Vagina (tissue), 2 donors: ENCODE results near the gene AGPS. TPM values are rescaled to one million over a fixed set of nuclear protein-coding genes. Genes with fewer than 3 reads are reported as not detected.

Experiments
- DNase-seq, 2 donors: peaks; one replicate each; pipeline ENCODE4 v3.0.0-alpha.2; 2017; ENCODE audit errors: extremely low spot score in 2 of 2
- H3K27ac ChIP-seq: fragments of 200-600 bp; sonication (generic); one replicate; pipeline ENCODE4 v1.5.1; 2019
- H3K27me3 ChIP-seq: fragments of 200-600 bp; sonication (generic); one replicate; pipeline ENCODE4 v1.5.1; 2019
- H3K36me3 ChIP-seq, 2 donors: fragments of 200-600 bp; sonication (generic); one replicate each; pipeline ENCODE4 v1.5.1; 2017 to 2019
- H3K4me1 ChIP-seq: fragments of 200-600 bp; sonication (generic); one replicate; pipeline ENCODE4 v1.5.1; 2019
- H3K4me3 ChIP-seq, 2 donors: fragments of 200-600 bp; sonication (generic); 1 replicate in 1 of 2; 2 replicates in 1 of 2; pipeline ENCODE4 v1.5.1; 2016 to 2019
- H3K9me3 ChIP-seq: fragments of 200-600 bp; sonication (generic); one replicate; pipeline ENCODE4 v1.5.1; 2019
- CTCF ChIP-seq, 3 experiments: fragments of 450-650 bp in 2 of 3; fragments of 200-600 bp in 1 of 3; sonication (generic) in 1 of 3; IDR thresholded peaks; one replicate each; pipeline ENCODE4 v1.5.1; 2017 to 2019; ENCODE audit warnings: antibody characterized with exemption in 3 of 3, mild to moderate bottlenecking in 2 of 3, moderate library complexity in 2 of 3
- POLR2A ChIP-seq, 2 donors: fragments of 450-650 bp; IDR thresholded peaks; one replicate each; pipeline ENCODE4 v1.6.1; 2017; ENCODE audit warnings: antibody characterized with exemption in 2 of 2, mild to moderate bottlenecking in 2 of 2, moderate library complexity in 2 of 2
- POLR2AphosphoS5 ChIP-seq, 2 donors: sonication (generic); formaldehyde crosslinking; IDR thresholded peaks; one replicate each; pipeline ENCODE4 v1.9.0; 2017; ENCODE audit warnings: antibody characterized with exemption in 2 of 2, mild to moderate bottlenecking in 2 of 2, low read depth in 1 of 2; ENCODE audit not compliant: insufficient read depth in 1 of 2
- intact Hi-C: fragments of 100-400 bp; cut with DNase I; formaldehyde crosslinking; loops from one replicate; pipeline ENCODE4 v1.15.1; 2023
- total RNA-seq: library from RNA; depleted of rRNA; stranded (reverse); fragments of >200 nt; gene quantifications from one replicate; pipeline ENCODE4 v1.2.3, GENCODE V29; 2016

Gene AGPS
- total RNA-seq, 1 donor from 2014 or later, result 27.3 TPM

GRCh38 chr2:177393203-177393755 is 706 bp downstream of the AGPS start:
- intact Hi-C loops, result no loop called here
- Histone ChIP-seq H3K27me3 (no peaks in the 10 kb centered on the region), H3K27ac (peak overlapping the region; percentile 55), H3K4me3 (peak overlapping the region; percentile 62 to 90), H3K9me3 (no peaks in the 10 kb centered on the region), H3K36me3 (no peaks in the 10 kb centered on the region), H3K4me1 (peaks cover 48% of the 10 kb centered on the region)
- DNase-seq, result no peak
- no peak for TF ChIP-seq POLR2AphosphoS5 (IDR thresholded peaks at IDR 0.05; ENCODE audit: insufficient read depth in 1 of 2, low read depth in 1 of 2)

GRCh38 chr2:177393824-177394593 is 1.4 kb downstream of the AGPS start:
- TF ChIP-seq POLR2AphosphoS5 (IDR thresholded peaks at IDR 0.05; ENCODE audit: insufficient read depth in 1 of 2, low read depth in 1 of 2), result no peak
- TF ChIP-seq POLR2A (IDR thresholded peaks at IDR 0.05), result no peak
- TF ChIP-seq CTCF (IDR thresholded peaks at IDR 0.05), result no peak
- intact Hi-C loops, result no loop called here
- no peaks in the 10 kb centered on the region for H3K9me3 ChIP-seq
- H3K27me3 ChIP-seq, result no peaks in the 10 kb centered on the region
- H3K4me1 ChIP-seq, result peaks cover 48% of the 10 kb centered on the region
- H3K27ac ChIP-seq, result no peak overlapping the region
- H3K36me3 ChIP-seq, result no peaks in the 10 kb centered on the region
- no peak overlapping the region for H3K4me3 ChIP-seq
- DNase-seq, result no peak

GRCh38 chr2:177394594-177394973 is 2.0 kb downstream of the AGPS start:
- no peaks in the 10 kb centered on the region for H3K36me3 ChIP-seq
- H3K27me3 ChIP-seq, result no peaks in the 10 kb centered on the region
- no peak for DNase-seq
- H3K27ac ChIP-seq, result no peak overlapping the region
- peaks cover 48% of the 10 kb centered on the region for H3K4me1 ChIP-seq
- no peaks in the 10 kb centered on the region for H3K9me3 ChIP-seq
- H3K4me3 ChIP-seq, result no peak overlapping the region
- intact Hi-C loops, result no loop called here
- TF ChIP-seq CTCF (IDR thresholded peaks at IDR 0.05), result no peak
- no peak for TF ChIP-seq POLR2A (IDR thresholded peaks at IDR 0.05)
- TF ChIP-seq POLR2AphosphoS5 (IDR thresholded peaks at IDR 0.05; ENCODE audit: insufficient read depth in 1 of 2, low read depth in 1 of 2), result no peak

- no peaks in the 10 kb centered on the region for H3K27me3 ChIP-seq
- H3K9me3 ChIP-seq, result no peaks in the 10 kb centered on the region
- intact Hi-C loops, result no loop called here
- peaks cover 51% of the 10 kb centered on the region for H3K4me1 ChIP-seq
- no peak overlapping the region for H3K4me3 ChIP-seq
- DNase-seq, result no peak
- TF ChIP-seq CTCF (IDR thresholded peaks at IDR 0.05), result no peak
- TF ChIP-seq POLR2A (IDR thresholded peaks at IDR 0.05), result no peak
- no peak for TF ChIP-seq POLR2AphosphoS5 (IDR thresholded peaks at IDR 0.05; ENCODE audit: insufficient read depth in 1 of 2, low read depth in 1 of 2)
- no peaks in the 10 kb centered on the region for H3K36me3 ChIP-seq
- H3K27ac ChIP-seq, result no peak overlapping the region
Observed at GRCh38 chr2:177395351-177396065, 2.9 kb downstream of the AGPS start.

GRCh38 chr2:177396703-177397460 is 4.3 kb downstream of the AGPS start:
- H3K9me3 ChIP-seq, result no peaks in the 10 kb centered on the region
- H3K27me3 ChIP-seq, result no peaks in the 10 kb centered on the region
- TF ChIP-seq CTCF (IDR thresholded peaks at IDR 0.05) (no peak), POLR2A (IDR thresholded peaks at IDR 0.05) (no peak), POLR2AphosphoS5 (IDR thresholded peaks at IDR 0.05; ENCODE audit: insufficient read depth in 1 of 2, low read depth in 1 of 2) (no peak)
- H3K36me3 ChIP-seq, result no peaks in the 10 kb centered on the region
- peak overlapping the region; percentile 19 for H3K27ac ChIP-seq
- no peak overlapping the region for H3K4me3 ChIP-seq
- intact Hi-C loops, result no loop called here
- peaks cover 51% of the 10 kb centered on the region for H3K4me1 ChIP-seq
- no peak for DNase-seq
